WTC11 (cell line): Measurements from ENCODE around the gene GPX6. TPM values are rescaled to one million over a fixed set of nuclear protein-coding genes. Genes with fewer than 3 reads are reported as not detected.

Source experiments
- ATAC-seq: fragments of 200-7000 bp; cut with Tn5 transposase; 2 replicates; pipeline ENCODE4 v1.10.0; 2021; ENCODE audit warnings: mild to moderate bottlenecking, moderate library complexity
- CTCF ChIA-PET: fragments of 300-600 bp; sonication (Branson Sonifier 250); formaldehyde crosslinking; loops from one replicate; lab custom pipeline; 2021; ENCODE audit warnings: antibody characterized with exemption; lab: Charles Lee
- POLR2A ChIA-PET: fragments of 350-600 bp; sonication (Branson Sonifier 250); formaldehyde crosslinking; loops from one replicate; lab custom pipeline; 2021; ENCODE audit warnings: antibody characterized with exemption; lab: Charles Lee
- DNase-seq: peaks from one replicate; pipeline ENCODE4 v3.0.0; 2021; ENCODE audit warnings: low spot score
- H3K27ac Mint-ChIP-seq: 2 replicates; pipeline ENCODE4 v1.8.0; 2021; ENCODE audit warnings: mixed read lengths
- H3K27me3 Mint-ChIP-seq: 2 replicates; pipeline ENCODE4 v1.8.0; 2021; ENCODE audit warnings: low read depth, mild to moderate bottlenecking, moderate library complexity, mixed read lengths
- H3K36me3 Mint-ChIP-seq: 2 replicates; pipeline ENCODE4 v1.8.0; 2021; ENCODE audit warnings: mixed read lengths
- H3K4me1 Mint-ChIP-seq: 2 replicates; pipeline ENCODE4 v1.8.0; 2022; ENCODE audit warnings: mixed read lengths
- H3K4me3 Mint-ChIP-seq: 2 replicates; pipeline ENCODE4 v1.8.0; 2021; ENCODE audit warnings: mild to moderate bottlenecking, moderate library complexity, mixed read lengths
- H3K9me3 Mint-ChIP-seq: 2 replicates; pipeline ENCODE4 v1.8.0; 2021; ENCODE audit warnings: mixed read lengths
- CREM ChIP-seq: sonication (generic); formaldehyde crosslinking; IDR thresholded peaks from 2 replicates; pipeline ENCODE4 v1.8.1; 2022; ENCODE audit warnings: mild to moderate bottlenecking, missing genetic modification reagents, moderate library complexity
- ELF4 ChIP-seq: sonication (generic); formaldehyde crosslinking; IDR thresholded peaks from 2 replicates; pipeline ENCODE4 v1.8.1; 2022; ENCODE audit warnings: low read depth, mild to moderate bottlenecking, moderate library complexity, missing genetic modification reagents
- EMX1 ChIP-seq: fragments of 250-450 bp; sonication (Bioruptor Pico); IDR thresholded peaks from 2 replicates; pipeline ENCODE4 v1.8.0; 2021; ENCODE audit warnings: mild to moderate bottlenecking
- ESRRA ChIP-seq: sonication (generic); formaldehyde crosslinking; IDR thresholded peaks from 2 replicates; pipeline ENCODE4 v1.8.1; 2022; ENCODE audit warnings: mild to moderate bottlenecking, missing genetic modification reagents, borderline replicate concordance
- FOXP1 ChIP-seq: sonication (generic); formaldehyde crosslinking; IDR thresholded peaks from 2 replicates; pipeline ENCODE4 v1.8.0; 2022; ENCODE audit warnings: missing genetic modification reagents, mild to moderate bottlenecking, moderate library complexity, borderline replicate concordance
- GTF2I ChIP-seq: fragments of 250-450 bp; sonication (Bioruptor Pico); conservative IDR thresholded peaks from 2 replicates; pipeline ENCODE4 v1.4.0; 2021; ENCODE audit warnings: mild to moderate bottlenecking
- KAT7 ChIP-seq: sonication (generic); formaldehyde crosslinking; IDR thresholded peaks from 2 replicates; pipeline ENCODE4 v1.8.1; 2023; ENCODE audit warnings: missing genetic modification reagents, mild to moderate bottlenecking, borderline replicate concordance
- MXD4 ChIP-seq: fragments of 250-450 bp; sonication (Bioruptor Pico); IDR thresholded peaks from 2 replicates; pipeline ENCODE4 v1.8.0; 2021; ENCODE audit warnings: mild to moderate bottlenecking, moderate library complexity, borderline replicate concordance
- OVOL2 ChIP-seq: fragments of 250-450 bp; sonication (Bioruptor Pico); IDR thresholded peaks from 2 replicates; pipeline ENCODE4 v1.9.0; 2021; ENCODE audit warnings: mild to moderate bottlenecking, borderline replicate concordance
- TEAD1 ChIP-seq: sonication (generic); formaldehyde crosslinking; IDR thresholded peaks from 2 replicates; pipeline ENCODE4 v1.8.0; 2022; ENCODE audit warnings: mild to moderate bottlenecking, missing genetic modification reagents
- TEAD4 ChIP-seq: sonication (generic); formaldehyde crosslinking; IDR thresholded peaks from 2 replicates; pipeline ENCODE4 v1.8.0; 2022; ENCODE audit warnings: mild to moderate bottlenecking, missing genetic modification reagents
- ZNF138 ChIP-seq: sonication (generic); formaldehyde crosslinking; conservative IDR thresholded peaks from 2 replicates; pipeline ENCODE4 v1.8.1; 2022; ENCODE audit warnings: mild to moderate bottlenecking, moderate library complexity, missing genetic modification reagents
- ZNF219 ChIP-seq: sonication (generic); formaldehyde crosslinking; IDR thresholded peaks from 2 replicates; pipeline ENCODE4 v1.8.0; 2023; ENCODE audit warnings: missing genetic modification reagents, mild to moderate bottlenecking, borderline replicate concordance
- total RNA-seq: library from RNA; stranded (reverse); gene quantifications from 3 replicates; pipeline ENCODE4 v1.2.3, GENCODE V29; 2021
- TF ChIP-seq, protein P1 (sequence below): fragments of 200-600 bp; IDR thresholded peaks from 2 replicates; pipeline ENCODE4 v1.8.0; 2022; ENCODE audit warnings: antibody characterized with exemption
- TF ChIP-seq, protein P2 (sequence below): sonication (generic); formaldehyde crosslinking; IDR thresholded peaks from 2 replicates; pipeline ENCODE4 v1.8.1; 2022; ENCODE audit warnings: low read depth, missing genetic modification reagents, borderline replicate concordance
- TF ChIP-seq, protein P3 (sequence below): sonication (generic); formaldehyde crosslinking; IDR thresholded peaks from 2 replicates; pipeline ENCODE4 v1.8.0; 2023; ENCODE audit warnings: missing genetic modification reagents
- TF ChIP-seq, protein P4 (sequence below): fragments of 250-450 bp; sonication (Bioruptor Pico); IDR thresholded peaks from 2 replicates; pipeline ENCODE4 v2.1.2; 2022; ENCODE audit warnings: mild to moderate bottlenecking, moderate library complexity
- TF ChIP-seq, protein P5 (sequence below): sonication (generic); formaldehyde crosslinking; IDR thresholded peaks from 2 replicates; pipeline ENCODE4 v1.8.1; 2022; ENCODE audit warnings: mild to moderate bottlenecking, missing genetic modification reagents, moderate library complexity, borderline replicate concordance
- TF ChIP-seq, protein P6 (sequence below): sonication (generic); formaldehyde crosslinking; IDR thresholded peaks from 2 replicates; pipeline ENCODE4 v1.8.0; 2022; ENCODE audit warnings: mild to moderate bottlenecking, missing genetic modification reagents
- TF ChIP-seq, protein P7 (sequence below): sonication (generic); formaldehyde crosslinking; IDR thresholded peaks from 2 replicates; pipeline ENCODE4 v1.8.0; 2022; ENCODE audit warnings: mild to moderate bottlenecking, missing genetic modification reagents

GPX6 gene
- total RNA-seq, 1 experiment from 2014 or later: not detected

DNA sequence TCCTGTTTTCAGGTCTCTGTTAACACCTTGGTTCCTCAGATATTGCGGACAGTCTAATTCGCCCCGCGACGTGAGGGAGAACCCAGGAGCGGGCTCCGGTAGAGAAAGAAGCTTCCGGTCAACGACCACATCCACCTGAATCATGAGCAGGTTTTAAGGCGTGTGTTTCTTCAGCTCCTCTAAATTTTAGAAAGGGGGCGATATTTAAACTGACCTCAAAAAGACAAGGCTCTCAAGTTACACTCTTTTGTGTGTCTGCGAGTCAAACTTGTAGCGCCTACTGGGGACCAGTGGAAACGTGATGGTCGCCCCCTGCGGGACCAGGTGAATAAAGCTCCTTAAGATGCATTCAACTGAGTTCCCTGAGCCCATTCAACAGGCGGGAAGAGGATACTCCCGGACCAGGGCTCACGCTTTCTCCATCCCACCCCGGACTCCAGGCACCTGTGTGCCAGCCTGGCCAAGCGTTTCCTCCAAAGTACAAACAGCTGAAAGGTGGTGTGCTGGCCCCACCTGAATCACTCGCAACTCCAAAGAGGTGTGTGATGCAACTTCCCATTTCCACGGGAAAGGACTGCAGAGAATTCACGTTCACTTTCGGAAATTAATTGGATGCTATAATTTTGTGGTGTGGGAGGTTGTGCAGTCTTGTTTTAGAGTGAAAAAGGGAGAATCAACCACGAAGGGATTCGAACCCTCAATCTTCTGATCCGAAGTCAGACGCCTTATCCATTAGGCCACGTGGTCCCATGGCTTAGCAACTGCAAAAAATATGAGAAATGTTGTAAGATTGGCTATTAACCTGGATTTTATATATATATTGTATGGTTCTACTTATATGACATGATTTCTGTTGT is 27.1 kb upstream of the GPX6 start (continued):
- TF ChIP-seq, protein P1, sequence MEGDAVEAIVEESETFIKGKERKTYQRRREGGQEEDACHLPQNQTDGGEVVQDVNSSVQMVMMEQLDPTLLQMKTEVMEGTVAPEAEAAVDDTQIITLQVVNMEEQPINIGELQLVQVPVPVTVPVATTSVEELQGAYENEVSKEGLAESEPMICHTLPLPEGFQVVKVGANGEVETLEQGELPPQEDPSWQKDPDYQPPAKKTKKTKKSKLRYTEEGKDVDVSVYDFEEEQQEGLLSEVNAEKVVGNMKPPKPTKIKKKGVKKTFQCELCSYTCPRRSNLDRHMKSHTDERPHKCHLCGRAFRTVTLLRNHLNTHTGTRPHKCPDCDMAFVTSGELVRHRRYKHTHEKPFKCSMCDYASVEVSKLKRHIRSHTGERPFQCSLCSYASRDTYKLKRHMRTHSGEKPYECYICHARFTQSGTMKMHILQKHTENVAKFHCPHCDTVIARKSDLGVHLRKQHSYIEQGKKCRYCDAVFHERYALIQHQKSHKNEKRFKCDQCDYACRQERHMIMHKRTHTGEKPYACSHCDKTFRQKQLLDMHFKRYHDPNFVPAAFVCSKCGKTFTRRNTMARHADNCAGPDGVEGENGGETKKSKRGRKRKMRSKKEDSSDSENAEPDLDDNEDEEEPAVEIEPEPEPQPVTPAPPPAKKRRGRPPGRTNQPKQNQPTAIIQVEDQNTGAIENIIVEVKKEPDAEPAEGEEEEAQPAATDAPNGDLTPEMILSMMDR: peak; percentile 40; the same call in 1 of the 2 replicates
- TF ChIP-seq, protein P2, sequence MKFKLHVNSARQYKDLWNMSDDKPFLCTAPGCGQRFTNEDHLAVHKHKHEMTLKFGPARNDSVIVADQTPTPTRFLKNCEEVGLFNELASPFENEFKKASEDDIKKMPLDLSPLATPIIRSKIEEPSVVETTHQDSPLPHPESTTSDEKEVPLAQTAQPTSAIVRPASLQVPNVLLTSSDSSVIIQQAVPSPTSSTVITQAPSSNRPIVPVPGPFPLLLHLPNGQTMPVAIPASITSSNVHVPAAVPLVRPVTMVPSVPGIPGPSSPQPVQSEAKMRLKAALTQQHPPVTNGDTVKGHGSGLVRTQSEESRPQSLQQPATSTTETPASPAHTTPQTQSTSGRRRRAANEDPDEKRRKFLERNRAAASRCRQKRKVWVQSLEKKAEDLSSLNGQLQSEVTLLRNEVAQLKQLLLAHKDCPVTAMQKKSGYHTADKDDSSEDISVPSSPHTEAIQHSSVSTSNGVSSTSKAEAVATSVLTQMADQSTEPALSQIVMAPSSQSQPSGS (CRISPR knock-in tag): no peak
- TF ChIP-seq MXD4 (CRISPR knock-in tag): no peak
- TF ChIP-seq TEAD4 (CRISPR knock-in tag): 0 out of 2 replicates have a peak, but pooled peaks have one; percentile 56
- TF ChIP-seq, protein P3, sequence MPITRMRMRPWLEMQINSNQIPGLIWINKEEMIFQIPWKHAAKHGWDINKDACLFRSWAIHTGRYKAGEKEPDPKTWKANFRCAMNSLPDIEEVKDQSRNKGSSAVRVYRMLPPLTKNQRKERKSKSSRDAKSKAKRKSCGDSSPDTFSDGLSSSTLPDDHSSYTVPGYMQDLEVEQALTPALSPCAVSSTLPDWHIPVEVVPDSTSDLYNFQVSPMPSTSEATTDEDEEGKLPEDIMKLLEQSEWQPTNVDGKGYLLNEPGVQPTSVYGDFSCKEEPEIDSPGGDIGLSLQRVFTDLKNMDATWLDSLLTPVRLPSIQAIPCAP (CRISPR knock-in tag): 0 out of 2 replicates have a peak, but pooled peaks have one; percentile 27
- 0 out of 2 replicates have a peak, but pooled peaks have one; percentile 43 for TF ChIP-seq ZNF219
- TF ChIP-seq, protein P4, sequence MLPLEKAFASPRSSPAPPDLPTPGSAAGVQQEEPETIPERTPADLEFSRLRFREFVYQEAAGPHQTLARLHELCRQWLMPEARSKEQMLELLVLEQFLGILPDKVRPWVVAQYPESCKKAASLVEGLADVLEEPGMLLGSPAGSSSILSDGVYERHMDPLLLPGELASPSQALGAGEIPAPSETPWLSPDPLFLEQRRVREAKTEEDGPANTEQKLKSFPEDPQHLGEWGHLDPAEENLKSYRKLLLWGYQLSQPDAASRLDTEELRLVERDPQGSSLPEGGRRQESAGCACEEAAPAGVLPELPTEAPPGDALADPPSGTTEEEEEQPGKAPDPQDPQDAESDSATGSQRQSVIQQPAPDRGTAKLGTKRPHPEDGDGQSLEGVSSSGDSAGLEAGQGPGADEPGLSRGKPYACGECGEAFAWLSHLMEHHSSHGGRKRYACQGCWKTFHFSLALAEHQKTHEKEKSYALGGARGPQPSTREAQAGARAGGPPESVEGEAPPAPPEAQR (CRISPR knock-in tag): no peak
- 0 out of 2 replicates have a peak, but pooled peaks have one; percentile 37 for TF ChIP-seq CREM (CRISPR knock-in tag)
- TF ChIP-seq GTF2I (CRISPR knock-in tag): peak; percentile 75; the same call in 1 of the 2 replicates
- TF ChIP-seq, protein P5, sequence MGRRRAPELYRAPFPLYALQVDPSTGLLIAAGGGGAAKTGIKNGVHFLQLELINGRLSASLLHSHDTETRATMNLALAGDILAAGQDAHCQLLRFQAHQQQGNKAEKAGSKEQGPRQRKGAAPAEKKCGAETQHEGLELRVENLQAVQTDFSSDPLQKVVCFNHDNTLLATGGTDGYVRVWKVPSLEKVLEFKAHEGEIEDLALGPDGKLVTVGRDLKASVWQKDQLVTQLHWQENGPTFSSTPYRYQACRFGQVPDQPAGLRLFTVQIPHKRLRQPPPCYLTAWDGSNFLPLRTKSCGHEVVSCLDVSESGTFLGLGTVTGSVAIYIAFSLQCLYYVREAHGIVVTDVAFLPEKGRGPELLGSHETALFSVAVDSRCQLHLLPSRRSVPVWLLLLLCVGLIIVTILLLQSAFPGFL (CRISPR knock-in tag): no peak
- TF ChIP-seq TEAD1 (CRISPR knock-in tag): peak; percentile 81
- TF ChIP-seq, all 79 proteins: peak for 13

DNA sequence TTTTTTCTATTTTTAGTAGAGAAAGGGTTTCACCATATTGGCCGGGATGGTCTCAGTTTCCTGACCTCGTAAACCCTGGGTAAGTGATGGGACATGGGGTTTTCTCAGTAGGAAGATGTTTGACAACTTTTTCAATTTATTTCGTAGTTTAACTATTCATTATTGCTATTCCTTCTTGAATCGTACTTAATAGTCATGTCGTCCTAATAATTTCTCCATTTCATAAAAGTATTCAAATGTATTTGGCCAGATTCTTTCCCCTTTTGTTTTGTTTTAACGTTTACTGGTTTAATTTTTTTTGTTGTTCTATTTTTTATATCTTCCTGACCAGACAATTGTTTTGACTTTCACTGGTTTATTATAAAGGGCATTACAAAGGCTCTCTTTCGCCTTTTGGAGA is 26.4 kb upstream of the GPX6 start:
- peak overlapping the region; percentile 99 for H3K27ac Mint-ChIP-seq
- no peak for ATAC-seq
- ChIA-PET CTCF (interaction anchor here (0.6 to 2.7 kb wide), 48 partner anchors 10 to 295 kb away, joined by 3 to 47 read pairs (median 5); partner anchors contain the start of genes GPX6, ZSCAN12 and ZSCAN23), POLR2A (interaction anchor here (0.6 to 2.3 kb wide), 9 partner anchors 10 to 1409 kb away, joined by 3 to 7 read pairs (median 4); a partner anchor contains a TSS)
- peaks cover 23% of the 10 kb centered on the region for H3K4me1 Mint-ChIP-seq
- TF ChIP-seq ELF4 (CRISPR knock-in tag) (no peak), KAT7 (CRISPR knock-in tag) (no peak), OVOL2 (no peak), ZNF138 (no peak), FOXP1 (CRISPR knock-in tag) (no peak), ESRRA (CRISPR knock-in tag) (no peak), EMX1 (CRISPR knock-in tag) (no peak), TEAD4 (CRISPR knock-in tag) (no peak)
- TF ChIP-seq, protein P6, sequence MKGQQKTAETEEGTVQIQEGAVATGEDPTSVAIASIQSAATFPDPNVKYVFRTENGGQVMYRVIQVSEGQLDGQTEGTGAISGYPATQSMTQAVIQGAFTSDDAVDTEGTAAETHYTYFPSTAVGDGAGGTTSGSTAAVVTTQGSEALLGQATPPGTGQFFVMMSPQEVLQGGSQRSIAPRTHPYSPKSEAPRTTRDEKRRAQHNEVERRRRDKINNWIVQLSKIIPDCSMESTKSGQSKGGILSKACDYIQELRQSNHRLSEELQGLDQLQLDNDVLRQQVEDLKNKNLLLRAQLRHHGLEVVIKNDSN (CRISPR knock-in tag): no peak
- TF ChIP-seq, protein P7, sequence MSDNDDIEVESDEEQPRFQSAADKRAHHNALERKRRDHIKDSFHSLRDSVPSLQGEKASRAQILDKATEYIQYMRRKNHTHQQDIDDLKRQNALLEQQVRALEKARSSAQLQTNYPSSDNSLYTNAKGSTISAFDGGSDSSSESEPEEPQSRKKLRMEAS (CRISPR knock-in tag): no peak
- H3K36me3 Mint-ChIP-seq: no peaks in the 10 kb centered on the region
- H3K9me3 Mint-ChIP-seq: no peaks in the 10 kb centered on the region
- peaks cover 7% of the 10 kb centered on the region for H3K27me3 Mint-ChIP-seq
- peak overlapping the region; percentile 90 for H3K4me3 Mint-ChIP-seq
- DNase-seq: no peak
